Superior temporal gyrus (tissue), 1 donor: ENCODE results near the gene PTPRN2.

ENCODE experiments used
- DNase-seq: peaks from one replicate; pipeline ENCODE4 v3.0.0-alpha.2; 2016; ENCODE audit errors: extremely low spot score

The PTPRN2 gene

DNA sequence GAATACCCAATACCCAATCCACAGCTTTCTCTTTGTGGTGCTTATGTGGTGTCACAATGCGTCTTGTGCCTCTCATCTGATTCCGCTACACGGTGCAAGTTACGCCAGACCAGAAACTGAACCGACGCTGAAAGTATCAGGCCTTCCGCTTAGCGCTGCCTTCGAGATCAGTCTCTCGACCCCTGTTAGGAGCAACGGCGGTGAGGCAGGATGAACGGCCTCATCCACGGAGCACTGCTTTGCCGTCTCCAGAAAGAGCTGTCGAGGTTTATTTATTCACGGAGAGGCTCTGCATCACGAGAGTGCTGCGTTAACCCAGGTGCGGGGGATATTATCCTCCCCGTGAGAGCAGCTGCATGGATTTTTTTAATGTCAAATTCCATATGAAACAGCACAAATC lies 786.5 kb downstream of the PTPRN2 start:
- DNase-seq = no peak

- DNase-seq = no peak
These were observed 787.3 kb downstream of the PTPRN2 start for GRCh38 chr7:157800281-157800680.

- no peak for DNase-seq
These were observed 788.4 kb downstream of the PTPRN2 start for GRCh38 chr7:157799076-157799685.

GRCh38 chr7:157797361-157797760 lies 790.3 kb downstream of the PTPRN2 start:
- DNase-seq = no peak

DNA sequence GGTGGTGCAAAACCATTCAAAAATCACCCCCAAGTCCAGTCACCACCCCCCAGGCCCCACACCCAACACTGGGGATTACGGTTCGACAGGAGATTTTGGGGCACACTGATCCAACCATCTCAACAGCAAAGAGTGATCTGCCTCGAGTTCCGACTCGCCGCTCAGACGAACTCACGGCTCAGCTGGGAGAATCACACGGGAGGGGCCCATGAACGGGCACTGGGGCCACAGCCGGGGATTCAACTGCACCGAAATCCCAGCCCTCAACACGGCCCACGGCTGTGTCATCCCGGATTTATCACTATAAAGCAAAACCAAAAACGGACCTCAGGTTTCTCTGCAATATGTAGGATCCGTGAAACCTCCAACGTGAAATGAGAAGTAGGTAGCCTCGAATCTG lies 790.8 kb downstream of the PTPRN2 start:
- DNase-seq = no peak

GRCh38 chr7:157795643-157796042 lies 792.0 kb downstream of the PTPRN2 start:
- DNase-seq = no peak

DNA sequence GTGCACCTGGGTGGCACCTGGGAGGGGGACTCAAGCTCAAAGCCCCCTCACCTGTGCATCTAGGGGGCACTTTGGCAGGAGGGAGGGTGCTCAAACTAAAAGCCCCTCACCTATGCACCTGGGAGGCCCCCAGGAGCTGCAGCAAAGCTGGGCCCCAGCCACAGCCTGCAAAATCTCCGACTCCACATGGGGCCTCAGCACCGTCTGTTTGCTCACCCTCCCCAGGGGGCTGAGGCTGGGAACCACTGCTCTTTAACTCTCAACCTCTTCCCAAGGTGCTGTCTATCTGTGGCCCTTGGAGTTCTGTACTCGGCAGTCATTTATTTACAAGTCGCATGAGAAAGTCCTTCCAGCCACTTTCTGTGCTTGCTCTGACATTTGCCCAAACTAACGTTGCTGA lies 792.4 kb downstream of the PTPRN2 start:
- DNase-seq = no peak

DNA sequence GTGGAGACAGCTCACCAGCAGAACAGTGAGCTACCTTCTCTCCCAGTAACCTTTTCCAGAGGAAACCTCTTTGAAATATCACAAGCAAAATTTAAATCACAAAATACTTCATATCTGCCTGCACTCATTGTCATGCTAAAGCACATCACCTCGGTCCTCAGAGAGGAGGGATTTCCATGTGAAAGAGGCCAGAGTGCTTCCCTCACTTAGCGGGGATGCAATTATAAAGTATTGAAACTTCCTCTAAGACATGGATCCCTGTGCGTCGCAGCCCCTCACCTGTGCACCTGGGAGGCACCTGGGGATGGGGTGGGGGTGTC lies 792.9 kb downstream of the PTPRN2 start:
- DNase-seq = no peak

DNA sequence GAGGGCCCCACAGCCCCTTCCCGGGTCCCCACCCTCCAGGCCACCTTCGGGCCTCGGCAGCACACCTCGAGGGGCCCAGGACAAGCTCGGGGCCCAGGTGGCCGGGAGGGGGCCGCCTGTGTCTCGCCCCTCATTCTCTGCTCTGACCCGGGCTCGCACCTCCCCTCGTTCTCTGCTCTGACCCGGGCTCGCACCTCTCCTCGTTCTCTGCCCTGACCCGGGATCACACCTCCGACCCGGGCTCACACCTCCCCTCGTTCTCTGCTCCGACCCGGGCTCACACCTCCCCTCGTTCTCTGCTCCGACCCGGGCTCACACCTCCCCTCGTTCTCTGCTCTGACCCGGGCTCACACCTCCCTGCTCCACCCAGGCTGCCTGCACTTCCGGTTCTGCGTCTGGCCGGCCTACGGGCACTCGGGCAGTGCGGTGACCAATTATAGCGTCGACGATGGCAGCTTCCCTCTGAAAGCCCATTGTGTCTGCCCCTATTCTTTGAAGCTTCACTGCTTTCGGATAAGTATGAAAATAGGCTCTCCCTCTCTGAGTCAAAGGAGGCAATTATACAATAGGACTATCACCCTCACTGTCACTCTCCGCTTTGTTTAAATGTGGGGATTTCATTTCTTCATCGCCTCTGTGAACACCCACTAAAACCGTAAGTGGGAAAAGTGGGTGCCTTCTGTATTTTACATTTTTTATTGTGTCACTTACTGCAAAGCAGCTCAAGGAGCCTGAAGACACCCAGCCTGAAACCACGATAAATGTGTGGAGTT lies 793.5 kb downstream of the PTPRN2 start:
- DNase-seq = no peak

GRCh38 chr7:157793087-157793353 lies 794.6 kb downstream of the PTPRN2 start:
- no peak for DNase-seq

GRCh38 chr7:157792241-157793086 lies 795.2 kb downstream of the PTPRN2 start:
- no peak for DNase-seq

- no peak for DNase-seq
These were observed 796.0 kb downstream of the PTPRN2 start for GRCh38 chr7:157791666-157792065.

DNA sequence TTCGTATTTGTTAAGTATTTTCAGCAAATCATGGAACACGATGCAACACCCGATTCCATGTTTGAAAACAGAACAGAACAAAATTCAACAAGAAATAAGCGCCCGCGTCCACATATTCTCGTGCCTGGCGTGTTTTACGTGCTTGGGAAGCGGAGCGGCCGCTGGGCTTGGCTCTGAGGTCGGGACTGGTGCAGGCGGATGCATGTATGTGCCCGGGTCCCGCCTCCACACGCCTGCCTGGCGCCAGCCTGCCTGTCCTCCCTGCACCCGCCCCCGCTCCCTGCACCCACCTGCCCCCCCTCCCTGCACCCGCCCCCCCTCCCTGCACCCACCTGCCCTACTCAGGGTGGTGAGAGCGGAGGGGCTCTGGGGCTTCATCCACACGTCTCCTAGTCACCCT lies 796.4 kb downstream of the PTPRN2 start:
- DNase-seq = no peak

DNA sequence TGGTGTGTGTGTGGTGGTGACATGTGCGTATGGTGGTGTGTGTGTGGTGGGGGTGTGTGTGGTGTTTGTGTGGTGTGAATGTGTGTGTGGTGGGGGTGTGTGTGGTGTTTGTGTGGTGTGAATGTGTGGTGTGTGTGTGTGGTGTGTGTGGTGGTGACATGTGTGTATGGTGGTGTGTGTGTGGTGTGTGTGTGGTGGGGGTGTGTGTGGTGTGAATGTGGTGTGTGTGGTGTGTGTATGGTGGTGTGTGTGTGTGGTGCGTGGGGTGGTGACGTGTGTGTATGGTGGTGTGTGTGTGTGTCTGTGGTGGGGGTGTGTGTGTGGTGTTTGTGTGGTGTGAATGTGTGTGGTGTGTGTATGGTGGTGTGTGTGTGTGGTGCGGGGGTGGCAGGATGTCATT lies 797.7 kb downstream of the PTPRN2 start:
- no peak for DNase-seq

DNA sequence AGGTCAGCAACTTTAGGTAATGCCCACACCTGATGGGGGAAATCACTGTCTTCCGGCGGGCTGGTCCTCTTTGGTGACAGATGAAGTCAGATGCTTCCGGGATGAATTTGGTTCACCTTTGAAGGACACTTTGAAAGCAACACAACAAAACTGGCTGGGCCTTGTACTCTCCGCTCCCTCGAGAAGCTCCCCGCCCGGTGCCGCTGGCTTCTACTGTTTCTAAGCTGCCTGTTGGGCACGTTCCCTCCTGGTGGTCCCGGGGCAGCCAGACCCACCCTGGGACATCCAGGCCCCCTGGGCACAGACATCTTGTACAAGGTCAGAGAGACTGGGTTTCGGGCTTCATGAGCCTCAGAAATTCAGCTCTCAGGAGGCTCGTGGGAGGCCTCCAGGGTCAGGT lies 798.5 kb downstream of the PTPRN2 start:
- DNase-seq = no peak

DNA sequence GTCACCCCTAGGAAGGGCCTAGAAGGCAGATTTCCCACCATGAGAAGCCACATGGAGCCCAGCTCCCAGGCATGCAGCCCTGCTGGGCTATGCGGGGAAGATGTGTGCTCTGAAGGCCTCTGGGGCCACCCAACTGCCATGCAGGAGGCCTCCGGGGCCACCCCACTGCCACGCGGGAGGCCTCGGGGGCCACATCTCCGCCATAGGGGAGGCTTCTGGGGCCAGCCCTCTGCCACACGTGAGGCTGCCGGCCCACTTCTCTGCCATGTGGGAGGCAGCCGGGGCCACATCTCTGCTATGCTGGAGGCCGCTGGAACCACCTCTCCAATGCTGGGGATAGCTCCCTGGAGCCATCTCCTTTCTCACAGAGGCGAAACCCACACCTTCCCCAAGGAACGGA lies 799.0 kb downstream of the PTPRN2 start:
- DNase-seq = no peak

GRCh38 chr7:157787275-157787701 lies 800.3 kb downstream of the PTPRN2 start:
- no peak for DNase-seq

- DNase-seq = no peak
These were observed 801.0 kb downstream of the PTPRN2 start for GRCh38 chr7:157786375-157787274.

DNA sequence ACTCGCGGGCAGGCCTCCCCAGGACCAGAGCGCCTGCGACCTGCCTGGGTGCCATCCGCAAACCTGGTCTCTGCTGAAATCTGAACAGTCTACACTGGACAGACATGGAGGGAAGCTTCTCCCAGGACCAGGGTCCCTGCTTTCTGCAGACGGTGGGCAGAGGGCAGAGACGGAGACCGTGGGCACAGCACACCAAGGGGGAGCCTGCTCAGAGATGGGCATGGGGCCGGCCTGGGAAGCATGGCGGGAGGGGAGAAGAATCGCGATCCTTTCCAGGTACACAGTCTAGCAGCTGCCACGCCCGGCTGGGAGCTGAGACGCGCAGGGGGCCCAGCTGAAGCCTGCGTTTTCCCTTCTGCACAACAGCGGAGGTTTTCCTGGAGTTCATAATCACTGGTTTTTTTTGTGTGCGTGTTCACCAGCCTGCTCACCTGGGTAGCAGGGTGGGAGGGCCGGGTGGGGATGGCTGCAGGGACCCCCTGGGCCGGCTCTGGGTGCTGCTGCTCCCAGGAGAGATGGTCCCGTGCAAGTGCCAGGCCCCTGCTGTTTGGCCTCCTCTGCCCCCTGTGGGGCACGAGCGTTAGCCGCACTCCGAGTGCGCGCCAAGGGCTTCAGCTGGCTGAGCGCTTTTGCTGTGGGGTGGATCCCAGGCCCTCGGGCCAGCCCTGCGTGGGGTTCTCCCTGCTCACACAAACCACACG lies 802.0 kb downstream of the PTPRN2 start:
- DNase-seq = no peak

DNA sequence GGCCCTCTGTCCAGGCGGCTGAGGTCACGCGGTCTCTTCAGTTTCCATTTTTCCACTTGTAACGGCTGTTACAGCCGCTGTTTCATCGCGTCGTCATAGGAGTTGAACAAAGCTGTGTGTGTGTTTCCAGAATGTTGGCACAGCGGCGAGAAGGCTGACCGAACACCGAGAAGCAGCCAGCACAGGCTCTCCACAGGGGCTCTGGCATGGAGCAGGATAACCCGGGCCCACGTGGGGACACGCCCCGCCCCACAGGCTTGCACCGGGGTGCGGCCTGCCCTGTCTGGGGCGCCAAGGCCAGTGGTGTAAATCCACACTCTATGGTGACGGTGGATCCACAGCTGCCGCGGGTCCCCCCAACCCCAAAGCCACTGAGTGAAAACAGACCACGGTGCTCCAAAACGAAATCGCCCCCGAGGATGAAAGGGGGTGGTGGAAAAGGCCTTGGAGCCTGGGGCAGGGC lies 802.6 kb downstream of the PTPRN2 start:
- peak; percentile 23 for DNase-seq
